Chondrocyte (in vitro differentiated cells): Measurements from ENCODE around the gene FMNL2. TPM values are rescaled to one million over a fixed set of nuclear protein-coding genes. Genes with fewer than 3 reads are reported as not detected.

Experiments used
- DNase-seq: peaks from one replicate; pipeline ENCODE4 v3.0.0; 2021; ENCODE audit warnings: mixed read lengths, low spot score
- H3K27ac Mint-ChIP-seq: one replicate; pipeline ENCODE4 v1.8.0; 2021; ENCODE audit warnings: mild to moderate bottlenecking, moderate library complexity, mixed read lengths; ENCODE audit not compliant: unreplicated experiment
- H3K27me3 Mint-ChIP-seq: 2 replicates; pipeline ENCODE4 v1.8.0; 2021; ENCODE audit warnings: low read depth, mixed read lengths
- H3K36me3 Mint-ChIP-seq: 2 replicates; pipeline ENCODE4 v1.8.0; 2021; ENCODE audit warnings: low read depth, mixed read lengths
- H3K4me1 Mint-ChIP-seq: 2 replicates; pipeline ENCODE4 v1.8.0; 2021; ENCODE audit warnings: low read depth, mild to moderate bottlenecking, mixed read lengths
- H3K4me3 Mint-ChIP-seq: one replicate; pipeline ENCODE4 v1.8.0; 2021; ENCODE audit warnings: mild to moderate bottlenecking, moderate library complexity, mixed read lengths; ENCODE audit not compliant: unreplicated experiment
- H3K9me3 Mint-ChIP-seq: 2 replicates; pipeline ENCODE4 v1.8.0; 2021; ENCODE audit warnings: low read depth, mixed read lengths
- CTCF ChIP-seq: fragments of 200-600 bp; sonication (generic); IDR thresholded peaks from 2 replicates; pipeline ENCODE4 v1.5.0; 2021; ENCODE audit warnings: antibody characterized with exemption, mild to moderate bottlenecking, moderate library complexity
- total RNA-seq: library from RNA; stranded (reverse); gene quantifications from 3 replicates; pipeline ENCODE4 v1.2.1, GENCODE V29; 2021

Gene FMNL2
- total RNA-seq, 1 donor from 2014 or later: 33.9 TPM

DNA sequence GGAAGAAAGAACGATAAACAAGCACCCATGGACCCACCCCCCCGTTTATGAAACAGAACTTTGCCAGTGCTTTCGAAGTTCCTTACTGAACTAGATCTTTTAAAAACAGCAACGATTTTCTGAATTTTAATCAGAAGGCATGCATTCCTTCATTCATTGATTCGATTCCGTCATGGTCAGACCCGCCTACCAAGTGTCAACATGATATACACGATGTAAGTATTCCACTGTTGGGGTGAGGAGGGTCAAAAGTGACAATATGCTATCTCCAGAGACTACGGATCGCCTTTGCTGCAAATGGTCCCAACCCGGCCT, 316 bp upstream of the FMNL2 start:
- H3K27ac Mint-ChIP-seq: peak overlapping the region; percentile 69
- peaks cover 36% of the 10 kb centered on the region for H3K4me1 Mint-ChIP-seq
- no peak for TF ChIP-seq CTCF
- H3K4me3 Mint-ChIP-seq: peak overlapping the region; percentile 73
- no peaks in the 10 kb centered on the region for H3K9me3 Mint-ChIP-seq
- no peak for DNase-seq
- no peaks in the 10 kb centered on the region for H3K36me3 Mint-ChIP-seq
- no peaks in the 10 kb centered on the region for H3K27me3 Mint-ChIP-seq

- peaks cover 44% of the 10 kb centered on the region for H3K4me1 Mint-ChIP-seq
- H3K4me3 Mint-ChIP-seq: peak overlapping the region; percentile 98
- H3K36me3 Mint-ChIP-seq: no peaks in the 10 kb centered on the region
- H3K9me3 Mint-ChIP-seq: no peaks in the 10 kb centered on the region
- no peak overlapping the region for H3K27ac Mint-ChIP-seq
- DNase-seq: no peak
- TF ChIP-seq CTCF: no peak
- H3K27me3 Mint-ChIP-seq: no peaks in the 10 kb centered on the region
Observed at GRCh38 chr2:152335726-152336118, 748 bp downstream of the FMNL2 start.

- peaks cover 44% of the 10 kb centered on the region for H3K4me1 Mint-ChIP-seq
- TF ChIP-seq CTCF: peak; percentile 45
- no peak for DNase-seq
- peak overlapping the region; percentile 98 for H3K4me3 Mint-ChIP-seq
- H3K27ac Mint-ChIP-seq: peak overlapping the region; percentile 97
- no peaks in the 10 kb centered on the region for H3K27me3 Mint-ChIP-seq
- no peaks in the 10 kb centered on the region for H3K36me3 Mint-ChIP-seq
- H3K9me3 Mint-ChIP-seq: no peaks in the 10 kb centered on the region
Observed at GRCh38 chr2:152336119-152336853, 1.3 kb downstream of the FMNL2 start.

GRCh38 chr2:152336854-152337510, 2.0 kb downstream of the FMNL2 start:
- Mint-ChIP-seq H3K36me3 (no peaks in the 10 kb centered on the region), H3K27ac (peak overlapping the region; percentile 97)

GRCh38 chr2:152337511-152337903, 2.5 kb downstream of the FMNL2 start:
- no peaks in the 10 kb centered on the region for H3K36me3 Mint-ChIP-seq
- no peaks in the 10 kb centered on the region for H3K9me3 Mint-ChIP-seq
- no peaks in the 10 kb centered on the region for H3K27me3 Mint-ChIP-seq
- peak overlapping the region; percentile 98 for H3K4me3 Mint-ChIP-seq
- TF ChIP-seq CTCF: no peak
- H3K27ac Mint-ChIP-seq: peak overlapping the region; percentile 97
- DNase-seq: no peak
- H3K4me1 Mint-ChIP-seq: peaks cover 44% of the 10 kb centered on the region

More at GRCh38 chr2:152336854-152337510, 2.0 kb downstream of the FMNL2 start:
- Mint-ChIP-seq H3K9me3 (no peaks in the 10 kb centered on the region), H3K4me3 (peak overlapping the region; percentile 98), H3K27me3 (no peaks in the 10 kb centered on the region), H3K4me1 (peaks cover 44% of the 10 kb centered on the region)
- no peak for DNase-seq
- TF ChIP-seq CTCF: no peak
